Astrocyte (in vitro differentiated cells and primary cell): ENCODE data around the gene COBL.

ENCODE experiments used
- EZH2 ChIP-seq: IDR thresholded peaks from 2 replicates; pipeline ENCODE4 v1.6.1; 2012; ENCODE audit warnings: mild to moderate bottlenecking, low read length, inconsistent platforms; ENCODE audit not compliant: insufficient read depth
- TF ChIP-seq, protein P1 (sequence below): IDR thresholded peaks from 2 replicates; pipeline ENCODE4 v1.5.1; 2011; ENCODE audit warnings: low read depth, mild to moderate bottlenecking, inconsistent platforms, low read length, moderate library complexity; ENCODE audit not compliant: insufficient read depth

DNA sequence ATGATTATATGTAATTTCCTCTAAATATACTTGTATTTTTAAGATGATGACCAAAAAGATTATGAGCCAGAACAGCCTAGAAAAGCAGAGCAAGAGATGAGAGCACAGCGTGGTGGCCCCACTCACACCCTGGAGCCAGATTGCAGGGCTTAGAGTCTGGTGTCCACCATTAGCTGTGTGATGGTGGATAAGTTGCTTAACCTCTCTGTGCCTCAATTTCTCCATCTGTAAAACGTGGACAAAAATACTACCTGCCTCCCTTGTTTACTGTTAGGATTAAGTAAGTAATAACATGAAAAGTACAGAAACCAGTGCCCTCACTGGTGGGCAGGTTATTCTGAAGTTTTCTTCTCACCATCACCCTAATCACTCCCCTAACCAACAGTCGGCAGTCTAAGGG is 212.3 kb downstream of the COBL start:
- TF ChIP-seq, protein P1, sequence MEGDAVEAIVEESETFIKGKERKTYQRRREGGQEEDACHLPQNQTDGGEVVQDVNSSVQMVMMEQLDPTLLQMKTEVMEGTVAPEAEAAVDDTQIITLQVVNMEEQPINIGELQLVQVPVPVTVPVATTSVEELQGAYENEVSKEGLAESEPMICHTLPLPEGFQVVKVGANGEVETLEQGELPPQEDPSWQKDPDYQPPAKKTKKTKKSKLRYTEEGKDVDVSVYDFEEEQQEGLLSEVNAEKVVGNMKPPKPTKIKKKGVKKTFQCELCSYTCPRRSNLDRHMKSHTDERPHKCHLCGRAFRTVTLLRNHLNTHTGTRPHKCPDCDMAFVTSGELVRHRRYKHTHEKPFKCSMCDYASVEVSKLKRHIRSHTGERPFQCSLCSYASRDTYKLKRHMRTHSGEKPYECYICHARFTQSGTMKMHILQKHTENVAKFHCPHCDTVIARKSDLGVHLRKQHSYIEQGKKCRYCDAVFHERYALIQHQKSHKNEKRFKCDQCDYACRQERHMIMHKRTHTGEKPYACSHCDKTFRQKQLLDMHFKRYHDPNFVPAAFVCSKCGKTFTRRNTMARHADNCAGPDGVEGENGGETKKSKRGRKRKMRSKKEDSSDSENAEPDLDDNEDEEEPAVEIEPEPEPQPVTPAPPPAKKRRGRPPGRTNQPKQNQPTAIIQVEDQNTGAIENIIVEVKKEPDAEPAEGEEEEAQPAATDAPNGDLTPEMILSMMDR: no peak
- TF ChIP-seq EZH2: no peak
